Dedifferentiated amniotic fluid mesenchymal stem cell (primary cell): ENCODE data around the gene ISCU.
"Not testable (repeated sequence)": the region's sequence is repeated elsewhere in the genome, so short reads cannot be mapped to it uniquely, and the experiment has no call there.

Experiments used
- DNase-seq: peaks from one replicate; pipeline ENCODE4 v3.0.0-alpha.2; 2016; ENCODE audit errors: extremely low spot score

ISCU gene

GRCh38 chr12:108618079-108618952 is 55.9 kb downstream of the ISCU start:
- DNase-seq, result peak; percentile 70

GRCh38 chr12:108618953-108619274 is 56.5 kb downstream of the ISCU start:
- DNase-seq, result not testable (repeated sequence)
